Measurements from ENCODE around the gene ARMC6. TPM values are rescaled to one million over a fixed set of nuclear protein-coding genes. Genes with fewer than 3 reads are reported as not detected.
A peak's percentile ranks its signal among the peaks of the same experiment; 100 is the strongest.

ARMC6 gene
- total RNA-seq, 1 donor from 2014 or later = 25.9 TPM

DNA sequence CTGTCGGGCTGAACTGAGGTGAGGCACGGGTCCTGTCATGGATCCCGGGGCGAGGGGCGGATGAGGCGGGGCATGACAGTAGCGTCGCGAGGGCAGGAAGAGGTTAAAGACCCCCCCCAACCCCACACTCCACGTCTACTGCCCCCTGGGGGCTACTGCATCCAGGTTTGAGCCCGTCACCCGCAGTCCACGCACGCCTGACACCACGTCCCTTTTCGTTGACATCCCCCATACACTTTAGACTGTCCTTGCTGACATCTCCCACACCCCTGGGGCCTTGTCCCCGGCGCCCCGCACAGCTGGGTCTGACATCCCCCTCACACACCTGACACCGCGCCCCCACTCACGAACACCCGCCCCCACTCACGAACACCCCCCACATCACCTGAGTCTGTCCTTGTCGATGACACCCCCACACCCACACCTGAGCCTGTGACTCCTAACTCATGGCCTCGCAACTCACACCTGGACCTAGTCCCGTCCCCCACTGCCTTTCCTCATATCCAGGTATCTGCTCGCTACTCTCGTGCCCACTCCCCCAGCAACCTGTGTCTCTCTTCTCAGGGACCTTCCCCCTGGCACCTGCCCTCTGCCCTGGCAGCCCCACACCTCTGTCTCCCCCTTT, 30.8 kb downstream of the ARMC6 start:
- H3K36me3 Mint-ChIP-seq (ENCODE audit: low read depth, unreplicated experiment) = no peaks in the 10 kb centered on the region
- peak overlapping the region; percentile 89 for H3K4me3 Mint-ChIP-seq (ENCODE audit: unreplicated experiment)
- no peak overlapping the region for H3K27ac Mint-ChIP-seq (ENCODE audit: unreplicated experiment)
- peak; percentile 62 for DNase-seq (ENCODE audit: low spot score)
- peaks cover 10% of the 10 kb centered on the region for H3K27me3 Mint-ChIP-seq (ENCODE audit: unreplicated experiment)
- no peaks in the 10 kb centered on the region for H3K9me3 Mint-ChIP-seq (ENCODE audit: unreplicated experiment)
- TF ChIP-seq, protein P1, sequence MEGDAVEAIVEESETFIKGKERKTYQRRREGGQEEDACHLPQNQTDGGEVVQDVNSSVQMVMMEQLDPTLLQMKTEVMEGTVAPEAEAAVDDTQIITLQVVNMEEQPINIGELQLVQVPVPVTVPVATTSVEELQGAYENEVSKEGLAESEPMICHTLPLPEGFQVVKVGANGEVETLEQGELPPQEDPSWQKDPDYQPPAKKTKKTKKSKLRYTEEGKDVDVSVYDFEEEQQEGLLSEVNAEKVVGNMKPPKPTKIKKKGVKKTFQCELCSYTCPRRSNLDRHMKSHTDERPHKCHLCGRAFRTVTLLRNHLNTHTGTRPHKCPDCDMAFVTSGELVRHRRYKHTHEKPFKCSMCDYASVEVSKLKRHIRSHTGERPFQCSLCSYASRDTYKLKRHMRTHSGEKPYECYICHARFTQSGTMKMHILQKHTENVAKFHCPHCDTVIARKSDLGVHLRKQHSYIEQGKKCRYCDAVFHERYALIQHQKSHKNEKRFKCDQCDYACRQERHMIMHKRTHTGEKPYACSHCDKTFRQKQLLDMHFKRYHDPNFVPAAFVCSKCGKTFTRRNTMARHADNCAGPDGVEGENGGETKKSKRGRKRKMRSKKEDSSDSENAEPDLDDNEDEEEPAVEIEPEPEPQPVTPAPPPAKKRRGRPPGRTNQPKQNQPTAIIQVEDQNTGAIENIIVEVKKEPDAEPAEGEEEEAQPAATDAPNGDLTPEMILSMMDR (IDR thresholded peaks at IDR 0.05; ENCODE audit: unreplicated experiment) = peak; percentile 25
- H3K4me1 Mint-ChIP-seq (ENCODE audit: unreplicated experiment) = peaks cover 18% of the 10 kb centered on the region

GRCh38 chr19:19064811-19065745, 31.7 kb downstream of the ARMC6 start:
- Mint-ChIP-seq H3K4me1 (ENCODE audit: unreplicated experiment) (peaks cover 14% of the 10 kb centered on the region), H3K4me3 (ENCODE audit: unreplicated experiment) (peak overlapping the region; percentile 89), H3K27ac (ENCODE audit: unreplicated experiment) (peak overlapping the region; percentile 42), H3K27me3 (ENCODE audit: unreplicated experiment) (peaks cover 8% of the 10 kb centered on the region), H3K9me3 (ENCODE audit: unreplicated experiment) (no peaks in the 10 kb centered on the region), H3K36me3 (ENCODE audit: low read depth, unreplicated experiment) (no peaks in the 10 kb centered on the region)
- TF ChIP-seq, protein P1 (IDR thresholded peaks at IDR 0.05; ENCODE audit: unreplicated experiment) = no peak
- DNase-seq (ENCODE audit: low spot score) = no peak

DNA sequence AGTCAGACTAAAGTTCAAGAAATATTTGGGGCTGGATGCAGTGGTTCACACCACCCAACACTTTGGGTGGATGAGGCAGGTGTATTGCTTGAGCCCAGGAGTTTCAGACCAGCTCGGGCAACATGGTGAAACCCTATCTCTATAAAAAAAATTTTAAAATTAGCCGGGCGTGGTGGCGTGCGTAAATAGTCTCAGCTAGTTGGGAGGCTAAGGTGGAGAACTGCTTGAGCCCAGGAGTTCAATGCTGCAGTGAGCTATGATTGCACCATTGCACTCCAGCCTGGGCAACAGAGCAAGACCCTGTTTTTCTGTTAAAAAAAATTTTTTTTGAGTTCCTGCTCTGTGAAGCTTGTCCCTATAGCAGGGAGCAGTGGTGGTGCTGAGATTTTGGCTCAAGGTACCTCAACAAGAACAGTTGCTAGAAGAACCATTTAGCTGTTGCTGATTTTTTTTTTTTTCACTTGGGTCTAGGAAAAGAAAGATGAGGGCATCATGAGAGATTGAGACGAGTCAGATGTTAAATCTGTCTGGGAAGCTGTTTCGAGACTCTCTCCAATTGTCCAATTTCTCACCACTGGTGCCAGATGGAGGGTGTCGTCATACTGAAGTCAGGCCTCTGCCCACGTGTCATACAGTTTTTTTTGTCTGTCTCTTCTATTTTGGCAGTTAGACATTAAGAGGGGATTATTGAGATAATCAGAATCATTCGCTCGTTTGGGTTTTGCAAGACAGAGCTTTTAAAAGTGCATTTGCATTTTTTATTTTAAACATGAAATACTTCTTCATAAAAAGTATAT, 34.1 kb downstream of the ARMC6 start:
- H3K4me3 Mint-ChIP-seq (ENCODE audit: unreplicated experiment) = no peak overlapping the region

GRCh38 chr19:19068659-19069654, 35.6 kb downstream of the ARMC6 start:
- no peak for DNase-seq (ENCODE audit: low spot score)
- Mint-ChIP-seq H3K36me3 (ENCODE audit: low read depth, unreplicated experiment) (no peaks in the 10 kb centered on the region), H3K4me1 (ENCODE audit: unreplicated experiment) (peaks cover 8% of the 10 kb centered on the region), H3K9me3 (ENCODE audit: unreplicated experiment) (no peaks in the 10 kb centered on the region), H3K27ac (ENCODE audit: unreplicated experiment) (no peak overlapping the region), H3K27me3 (ENCODE audit: unreplicated experiment) (peaks cover 8% of the 10 kb centered on the region), H3K4me3 (ENCODE audit: unreplicated experiment) (no peak overlapping the region)
- TF ChIP-seq, protein P1 (IDR thresholded peaks at IDR 0.05; ENCODE audit: unreplicated experiment) = no peak

More for the DNA sequence above, 34.1 kb downstream of the ARMC6 start:
- TF ChIP-seq, protein P1 (IDR thresholded peaks at IDR 0.05; ENCODE audit: unreplicated experiment) = no peak
- H3K4me1 Mint-ChIP-seq (ENCODE audit: unreplicated experiment) = peaks cover 12% of the 10 kb centered on the region
- no peaks in the 10 kb centered on the region for H3K36me3 Mint-ChIP-seq (ENCODE audit: low read depth, unreplicated experiment)
- H3K9me3 Mint-ChIP-seq (ENCODE audit: unreplicated experiment) = no peaks in the 10 kb centered on the region
- no peak for DNase-seq (ENCODE audit: low spot score)
- no peak overlapping the region for H3K27ac Mint-ChIP-seq (ENCODE audit: unreplicated experiment)
- peaks cover 4% of the 10 kb centered on the region for H3K27me3 Mint-ChIP-seq (ENCODE audit: unreplicated experiment)
